B cell (primary cell): ENCODE results near the gene PRR33. TPM values are rescaled to one million over a fixed set of nuclear protein-coding genes. Genes with fewer than 3 reads are reported as not detected.

ENCODE experiments used
- ATAC-seq: fragments of 200-7000 bp; cut with Tn5 transposase; one replicate; pipeline ENCODE4 v1.10.0; 2021; ENCODE audit warnings: low read depth, mild to moderate bottlenecking, moderate number of reproducible peaks, moderate library complexity
- CTCF ChIA-PET: fragments of 350-600 bp; sonication (Branson Sonifier 250); formaldehyde crosslinking; loops from one replicate; lab custom pipeline; 2021; ENCODE audit warnings: antibody characterized with exemption, inconsistent platforms; lab: Charles Lee
- POLR2A ChIA-PET: fragments of 350-600 bp; sonication (Branson Sonifier 250); formaldehyde crosslinking; loops from one replicate; lab custom pipeline; 2021; ENCODE audit warnings: antibody characterized with exemption; lab: Charles Lee
- DNase-seq: peaks from one replicate; pipeline ENCODE4 v3.0.0; 2013
- H2AFZ ChIP-seq: 2 replicates; pipeline ENCODE4 v1.6.1; 2012; ENCODE audit warnings: mild to moderate bottlenecking, low read depth, low read length; ENCODE audit not compliant: insufficient read depth, poor library complexity, severe bottlenecking
- H3K27ac ChIP-seq, 2 donors: 1 replicate in 1 of 2; 2 replicates in 1 of 2; pipeline ENCODE4 v1.5.1; 2012 to 2013; ENCODE audit warnings: low read length in 2 of 2, mild to moderate bottlenecking in 2 of 2, moderate library complexity in 1 of 2
- H3K27me3 ChIP-seq, 4 experiments: fragments of 200-600 bp in 1 of 4; sonication (generic) in 1 of 4; replicated peaks in 1 of 4; 1 replicate in 2 of 4; 2 replicates in 2 of 4; pipeline versions ENCODE4 v1.6.1 to v1.7.0; 2013 to 2016; ENCODE audit warnings: low read length in 3 of 4, mild to moderate bottlenecking in 2 of 4, mixed read lengths in 1 of 4, moderate library complexity in 1 of 4; ENCODE audit not compliant: insufficient read depth in 4 of 4, control insufficient read depth in 3 of 4; ENCODE audit errors: control extremely low read depth in 1 of 4
- H3K36me3 ChIP-seq, 2 experiments: replicated peaks in 1 of 2; 1 replicate in 1 of 2; 2 replicates in 1 of 2; pipeline versions ENCODE4 v1.6.1 to v1.7.1; 2013; ENCODE audit warnings: low read length in 1 of 2; ENCODE audit not compliant: insufficient read depth in 2 of 2, control insufficient read depth in 1 of 2; ENCODE audit errors: control extremely low read depth in 1 of 2, extremely low read depth in 1 of 2
- H3K4me1 ChIP-seq, 2 donors: fragments of 200-600 bp in 1 of 2; sonication (generic) in 1 of 2; 1 replicate in 1 of 2; 2 replicates in 1 of 2; pipeline versions ENCODE4 v1.5.1 to v1.6.1; 2013 to 2017; ENCODE audit warnings: low read length in 2 of 2; ENCODE audit not compliant: control insufficient read depth in 2 of 2, insufficient read depth in 2 of 2
- H3K4me2 ChIP-seq: replicated peaks from 2 replicates; pipeline ENCODE3; 2012; ENCODE audit warnings: mild to moderate bottlenecking, low read depth, low read length; ENCODE audit not compliant: poor library complexity, severe bottlenecking
- H3K4me3 ChIP-seq, 5 experiments: fragments of 200-600 bp in 1 of 5; sonication (generic) in 1 of 5; 1 replicate in 3 of 5; 2 replicates in 2 of 5; pipeline versions ENCODE4 v1.5.1 to v1.7.0; 2011 to 2016; ENCODE audit warnings: low read length in 4 of 5, mild to moderate bottlenecking in 4 of 5, low read depth in 2 of 5, control low read depth in 1 of 5, moderate library complexity in 1 of 5; ENCODE audit not compliant: insufficient read depth in 1 of 5; ENCODE audit errors: control extremely low read depth in 1 of 5, extremely low read depth in 1 of 5
- H3K79me2 ChIP-seq: fragments of 200-600 bp; sonication (generic); one replicate; pipeline ENCODE4 v1.6.0; 2016; ENCODE audit warnings: low read length; ENCODE audit not compliant: control insufficient read depth, insufficient read depth
- H3K9ac ChIP-seq: fragments of 200-600 bp; sonication (generic); 2 replicates; pipeline ENCODE4 v1.6.1; 2017; ENCODE audit warnings: mild to moderate bottlenecking, low read length, moderate library complexity
- H3K9me3 ChIP-seq, 3 donors: one replicate each; pipeline versions ENCODE4 v1.6.1 to v1.7.1; 2013; ENCODE audit warnings: low read length in 2 of 3; ENCODE audit not compliant: control insufficient read depth in 2 of 3, insufficient read depth in 1 of 3; ENCODE audit errors: control extremely low read depth in 1 of 3
- H4K20me1 ChIP-seq: 2 replicates; pipeline ENCODE4 v1.6.0; 2012; ENCODE audit warnings: mild to moderate bottlenecking, low read length; ENCODE audit not compliant: insufficient read depth, control insufficient read depth, poor library complexity, severe bottlenecking
- H3K27ac Mint-ChIP-seq: one replicate; pipeline ENCODE4 v1.8.0; 2021; ENCODE audit warnings: mixed read lengths
- H3K27me3 Mint-ChIP-seq: one replicate; pipeline ENCODE4 v1.8.0; 2021; ENCODE audit warnings: mixed read lengths
- H3K4me1 Mint-ChIP-seq: one replicate; pipeline ENCODE4 v1.8.0; 2021; ENCODE audit warnings: mixed read lengths
- H3K4me3 Mint-ChIP-seq: one replicate; pipeline ENCODE4 v1.8.0; 2021; ENCODE audit warnings: mixed read lengths
- H3K9me3 Mint-ChIP-seq: one replicate; pipeline ENCODE4 v1.8.0; 2022; ENCODE audit warnings: mixed read lengths; ENCODE audit not compliant: insufficient read depth
- EZH2 ChIP-seq: IDR thresholded peaks from 2 replicates; pipeline ENCODE4 v1.6.1; 2012; ENCODE audit warnings: borderline replicate concordance, low read depth, mild to moderate bottlenecking, moderate library complexity, low read length; ENCODE audit not compliant: insufficient read depth, poor library complexity, severe bottlenecking
- WGBS: methylation state at CpG from one replicate; pipeline ENCODE4 v1.1.5; 2013; ENCODE audit warnings: missing lambda C conversion rate; ENCODE audit not compliant: insufficient coverage; 5-methylcytosine and 5-hydroxymethylcytosine counted together
- intact Hi-C: fragments of 100-400 bp; cut with micrococcal nuclease; formaldehyde crosslinking; loops from one replicate; pipeline ENCODE4 v1.10.0; 2022
- polyA plus RNA-seq: library from polyadenylated mRNA; depleted of rRNA; stranded (reverse); fragments of >200 nt; gene quantifications from 2 replicates; pipeline ENCODE4 v1.2.3, GENCODE V29; 2012
- total RNA-seq, 2 donors: library from RNA; stranded (reverse); fragments of 120-200 nt in 1 of 2; gene quantifications; 1 replicate in 1 of 2; 2 replicates in 1 of 2; pipeline versions ENCODE4 v1.2.3 to v1.2.4, GENCODE V29; 2013 to 2022
- TF ChIP-seq, protein P1 (sequence below): fragments of 200-600 bp; IDR thresholded peaks from one replicate; pipeline ENCODE4 v1.8.0; 2022; ENCODE audit warnings: antibody characterized with exemption, mild to moderate bottlenecking

The PRR33 gene
- total and polyA plus RNA-seq, 2 donors (not counting 1 experiment from before 2014, with no cell fraction given), result not detected

GRCh38 chr11:1927848-1928469, 36.3 kb upstream of the PRR33 start:
- POLR2A ChIA-PET, result no interaction called here
- CTCF ChIA-PET, result no interaction called here
- Mint-ChIP-seq H3K27me3 (peaks cover 28% of the 10 kb centered on the region), H3K9me3 (no peaks in the 10 kb centered on the region), H3K4me1 (no peaks in the 10 kb centered on the region), H3K4me3 (no peak overlapping the region), H3K27ac (no peak overlapping the region)
- H3K36me3 ChIP-seq, result no peaks in the 10 kb centered on the region
- H3K4me1 ChIP-seq, result no peaks in the 10 kb centered on the region
- H3K79me2 ChIP-seq, result no peaks in the 10 kb centered on the region
- H2AFZ ChIP-seq, result no peak overlapping the region
- no peak overlapping the region for H3K4me2 ChIP-seq
- intact Hi-C loops, result no loop called here
- TF ChIP-seq, protein P1, sequence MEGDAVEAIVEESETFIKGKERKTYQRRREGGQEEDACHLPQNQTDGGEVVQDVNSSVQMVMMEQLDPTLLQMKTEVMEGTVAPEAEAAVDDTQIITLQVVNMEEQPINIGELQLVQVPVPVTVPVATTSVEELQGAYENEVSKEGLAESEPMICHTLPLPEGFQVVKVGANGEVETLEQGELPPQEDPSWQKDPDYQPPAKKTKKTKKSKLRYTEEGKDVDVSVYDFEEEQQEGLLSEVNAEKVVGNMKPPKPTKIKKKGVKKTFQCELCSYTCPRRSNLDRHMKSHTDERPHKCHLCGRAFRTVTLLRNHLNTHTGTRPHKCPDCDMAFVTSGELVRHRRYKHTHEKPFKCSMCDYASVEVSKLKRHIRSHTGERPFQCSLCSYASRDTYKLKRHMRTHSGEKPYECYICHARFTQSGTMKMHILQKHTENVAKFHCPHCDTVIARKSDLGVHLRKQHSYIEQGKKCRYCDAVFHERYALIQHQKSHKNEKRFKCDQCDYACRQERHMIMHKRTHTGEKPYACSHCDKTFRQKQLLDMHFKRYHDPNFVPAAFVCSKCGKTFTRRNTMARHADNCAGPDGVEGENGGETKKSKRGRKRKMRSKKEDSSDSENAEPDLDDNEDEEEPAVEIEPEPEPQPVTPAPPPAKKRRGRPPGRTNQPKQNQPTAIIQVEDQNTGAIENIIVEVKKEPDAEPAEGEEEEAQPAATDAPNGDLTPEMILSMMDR, result no peak
- TF ChIP-seq EZH2, result no peak
- no peak overlapping the region for H3K4me3 ChIP-seq
- H3K27ac ChIP-seq, result no peak overlapping the region
- no peak for ATAC-seq
- H3K27me3 ChIP-seq, result peaks cover 0 to 27% (median 3%) of the 10 kb centered on the region in 4 experiments
- no peak for DNase-seq
- no peaks in the 10 kb centered on the region for H4K20me1 ChIP-seq
- 79% methylated on average over 20 of the region's 20 CpGs for WGBS
- no peaks in the 10 kb centered on the region for H3K9me3 ChIP-seq
- no peak overlapping the region for H3K9ac ChIP-seq

DNA sequence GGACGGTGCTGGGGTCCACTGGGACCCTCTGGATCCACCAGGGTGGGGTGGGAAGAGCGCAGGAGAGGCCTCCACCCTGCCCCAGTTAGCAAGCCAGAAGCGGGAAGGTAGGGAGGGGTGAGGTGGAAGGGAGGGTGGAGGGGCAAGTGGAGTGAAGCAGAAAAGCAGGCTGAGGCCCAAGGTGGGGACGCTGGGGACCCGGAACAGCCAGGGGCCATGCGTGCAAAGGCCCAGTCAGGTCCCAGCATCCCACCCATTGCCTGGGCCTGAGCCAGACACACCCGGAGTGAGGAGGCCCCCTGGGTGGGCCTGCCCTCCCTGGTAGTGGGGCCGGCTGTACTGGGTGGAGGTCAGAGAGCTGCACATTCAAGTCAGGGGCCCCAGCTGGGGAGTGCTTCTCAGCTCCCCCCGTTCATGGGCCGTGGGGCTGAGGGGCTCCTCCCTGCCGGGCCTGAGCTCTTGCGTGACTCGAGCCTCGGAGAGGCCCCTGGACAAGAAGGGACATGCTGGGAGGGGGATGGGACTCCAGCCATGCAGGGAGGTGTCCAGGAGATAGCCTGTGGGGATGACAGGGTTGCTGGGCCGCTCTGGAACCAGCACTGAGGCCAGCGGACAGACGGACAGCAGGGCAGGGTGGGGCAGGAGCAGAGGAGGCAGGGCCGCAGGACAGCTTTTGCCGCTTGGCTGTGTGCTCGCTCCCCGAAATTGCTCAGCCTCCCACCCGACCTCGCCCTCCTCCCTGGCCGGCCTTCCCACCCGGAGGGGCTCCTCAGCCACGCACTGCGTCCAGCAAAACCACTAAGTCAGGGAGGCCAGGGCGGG, 35.5 kb upstream of the PRR33 start:
- ChIA-PET POLR2A (no interaction called here), CTCF (no interaction called here)
- Mint-ChIP-seq H3K4me3 (no peak overlapping the region), H3K9me3 (no peaks in the 10 kb centered on the region), H3K4me1 (no peaks in the 10 kb centered on the region), H3K27ac (no peak overlapping the region), H3K27me3 (peaks cover 28% of the 10 kb centered on the region)
- H3K36me3 ChIP-seq, result no peaks in the 10 kb centered on the region
- intact Hi-C loops, result no loop called here
- no peaks in the 10 kb centered on the region for H3K4me1 ChIP-seq
- ATAC-seq (no peak), DNase-seq (no peak)
- no peak for TF ChIP-seq EZH2
- TF ChIP-seq, protein P1, result no peak
- H3K27me3 ChIP-seq, result peaks cover 0 to 22% (median 5%) of the 10 kb centered on the region in 4 experiments
- H3K9me3 ChIP-seq, result no peaks in the 10 kb centered on the region
- H3K4me2 ChIP-seq, result no peak overlapping the region
- H3K9ac ChIP-seq, result no peak overlapping the region
- no peak overlapping the region for H2AFZ ChIP-seq
- no peak overlapping the region for H3K27ac ChIP-seq
- H3K79me2 ChIP-seq, result no peaks in the 10 kb centered on the region
- H3K4me3 ChIP-seq, result no peak overlapping the region
- 80% methylated on average over 28 of the region's 28 CpGs for WGBS
- no peaks in the 10 kb centered on the region for H4K20me1 ChIP-seq
